IMR-90 (cell line): ENCODE results near the gene EVPL. TPM values are rescaled to one million over a fixed set of nuclear protein-coding genes. Genes with fewer than 3 reads are reported as not detected.

Experiments
- ATAC-seq: fragments of 200-7000 bp; cut with Tn5 transposase; 2 replicates; pipeline ENCODE4 v1.9.1; 2020; ENCODE audit warnings: low read depth, mild to moderate bottlenecking, moderate library complexity
- BruUV-seq: library from RNA; stranded (reverse); fragments of 400-500 nt; replicated peaks from 2 replicates; lab custom pipeline; 2021; lab: Mats Ljungman, UMichigan
- CTCF ChIA-PET: fragments of 300-600 bp; formaldehyde crosslinking; extraction: SDS; loops from one replicate; lab custom pipeline; 2021; ENCODE audit warnings: antibody characterized with exemption; lab: Yijun Ruan, JAX
- POLR2A ChIA-PET: fragments of 300-600 bp; sonication (Branson Sonifier 250); formaldehyde crosslinking; loops from one replicate; lab custom pipeline; 2022; ENCODE audit warnings: antibody characterized with exemption; ENCODE audit not compliant: unreplicated experiment; lab: Charles Lee
- DNase-seq: peaks from one replicate; pipeline ENCODE4 v3.0.0; 2013
- H2AFZ ChIP-seq: replicated peaks from 2 replicates; pipeline ENCODE3; 2013; ENCODE audit warnings: low read length, mild to moderate bottlenecking; ENCODE audit not compliant: poor library complexity
- H2AK5ac ChIP-seq: 2 replicates; pipeline ENCODE4 v1.6.1; 2013; ENCODE audit warnings: low read depth, low read length, inconsistent platforms
- H2AK9ac ChIP-seq: replicated peaks from 2 replicates; pipeline ENCODE3; 2013; ENCODE audit warnings: mild to moderate bottlenecking, low read depth, low read length, moderate library complexity; ENCODE audit not compliant: poor library complexity
- H2BK120ac ChIP-seq: 2 replicates; pipeline ENCODE4 v1.6.1; 2013; ENCODE audit warnings: low read depth, low read length, inconsistent platforms
- H2BK15ac ChIP-seq: 3 replicates; pipeline ENCODE4 v1.6.1; 2013; ENCODE audit warnings: low read depth, low read length, inconsistent platforms
- H2BK20ac ChIP-seq: 2 replicates; pipeline ENCODE4 v1.6.1; 2013; ENCODE audit warnings: low read depth, mild to moderate bottlenecking, inconsistent platforms, low read length, moderate library complexity
- H2BK5ac ChIP-seq: 2 replicates; pipeline ENCODE4 v1.6.1; 2013; ENCODE audit warnings: mild to moderate bottlenecking, low read depth, low read length, inconsistent platforms; ENCODE audit not compliant: poor library complexity, severe bottlenecking
- H3K14ac ChIP-seq: replicated peaks from 2 replicates; pipeline ENCODE4 v1.6.1; 2013; ENCODE audit warnings: low read depth, low read length, inconsistent platforms
- H3K18ac ChIP-seq: 2 replicates; pipeline ENCODE4 v1.6.1; 2013; ENCODE audit warnings: low read depth, low read length, control low read depth
- H3K23ac ChIP-seq: 2 replicates; pipeline ENCODE4 v1.6.1; 2013; ENCODE audit warnings: low read depth, low read length, inconsistent platforms
- H3K27ac ChIP-seq: 2 replicates; pipeline ENCODE4 v1.5.1; 2013; ENCODE audit warnings: mild to moderate bottlenecking, control low read depth, low read length; ENCODE audit not compliant: insufficient read depth
- H3K27me3 ChIP-seq: 2 replicates; pipeline ENCODE4 v1.6.1; 2013; ENCODE audit warnings: low read length; ENCODE audit not compliant: control insufficient read depth, insufficient read depth
- H3K36me3 ChIP-seq: 2 replicates; pipeline ENCODE4 v1.6.1; 2013; ENCODE audit warnings: low read length, mixed read lengths; ENCODE audit not compliant: control insufficient read depth, insufficient read depth
- H3K4ac ChIP-seq: 2 replicates; pipeline ENCODE4 v1.6.1; 2013; ENCODE audit warnings: low read depth, low read length, inconsistent platforms
- H3K4me1 ChIP-seq: 2 replicates; pipeline ENCODE4 v1.6.1; 2013; ENCODE audit warnings: low read length, mixed read lengths; ENCODE audit not compliant: control insufficient read depth, insufficient read depth
- H3K4me2 ChIP-seq: 2 replicates; pipeline ENCODE4 v1.6.1; 2013; ENCODE audit warnings: low read depth, mild to moderate bottlenecking, control low read depth, low read length, moderate library complexity
- H3K4me3 ChIP-seq: 2 replicates; pipeline ENCODE4 v1.5.1; 2013; ENCODE audit warnings: low read depth, mild to moderate bottlenecking, control low read depth, low read length, moderate library complexity; ENCODE audit not compliant: insufficient read depth
- H3K56ac ChIP-seq: 2 replicates; pipeline ENCODE4 v1.6.1; 2013; ENCODE audit warnings: low read length, inconsistent platforms; ENCODE audit not compliant: insufficient read depth; ENCODE audit errors: extremely low read depth
- H3K79me1 ChIP-seq, 2 experiments: 2 replicates each; pipeline ENCODE4 v1.6.1; 2013; ENCODE audit warnings: low read length in 2 of 2, inconsistent platforms in 1 of 2, low read depth in 1 of 2
- H3K9ac ChIP-seq: 2 replicates; pipeline ENCODE4 v1.6.1; 2013; ENCODE audit warnings: low read depth, low read length, control low read depth
- H3K9me1 ChIP-seq: 2 replicates; pipeline ENCODE4 v1.6.1; 2013; ENCODE audit warnings: low read length, inconsistent platforms; ENCODE audit not compliant: insufficient read depth
- H3K9me3 ChIP-seq: 2 replicates; pipeline ENCODE4 v1.6.1; 2013; ENCODE audit warnings: low read length; ENCODE audit not compliant: control insufficient read depth, insufficient read depth
- H4K20me1 ChIP-seq: 2 replicates; pipeline ENCODE4 v1.6.1; 2013; ENCODE audit warnings: low read length, inconsistent platforms; ENCODE audit not compliant: insufficient read depth
- H4K5ac ChIP-seq: 2 replicates; pipeline ENCODE4 v1.6.1; 2013; ENCODE audit warnings: mild to moderate bottlenecking, low read depth, low read length, control low read depth
- H4K8ac ChIP-seq, 2 experiments: 2 replicates each; pipeline ENCODE4 v1.6.1; 2013; ENCODE audit warnings: low read depth in 2 of 2, low read length in 2 of 2, control low read depth in 1 of 2, inconsistent platforms in 1 of 2
- H4K91ac ChIP-seq: 2 replicates; pipeline ENCODE4 v1.6.1; 2013; ENCODE audit warnings: low read depth, low read length, inconsistent platforms; ENCODE audit not compliant: insufficient read depth
- CHD1 ChIP-seq: IDR thresholded peaks from 2 replicates; pipeline ENCODE4 v1.6.1; 2012; ENCODE audit warnings: low read depth, low read length, improper control_type of control experiment
- MAFK ChIP-seq: IDR thresholded peaks from 2 replicates; pipeline ENCODE4 v1.6.1; 2012; ENCODE audit warnings: low read depth, low read length, improper control_type of control experiment
- MXI1 ChIP-seq: IDR thresholded peaks from 2 replicates; pipeline ENCODE4 v1.6.1; 2012; ENCODE audit warnings: low read depth, mild to moderate bottlenecking, low read length, moderate library complexity, borderline replicate concordance
- RCOR1 ChIP-seq: IDR thresholded peaks from 2 replicates; pipeline ENCODE4 v1.6.1; 2012; ENCODE audit warnings: mild to moderate bottlenecking, low read length, improper control_type of control experiment; ENCODE audit not compliant: insufficient replicate concordance
- WGBS, 2 experiments: methylation state at CpG; one replicate each; pipeline versions ENCODE4 v1.1.5 to v1.1.7; 2013; ENCODE audit warnings: missing lambda C conversion rate in 2 of 2; ENCODE audit not compliant: insufficient read length in 1 of 2; ENCODE audit errors: extremely low coverage in 2 of 2; 5-methylcytosine and 5-hydroxymethylcytosine counted together
- dilution Hi-C: fragments of 300-500 bp; cut with HindIII; formaldehyde crosslinking; loops from one replicate; pipeline ENCODE4 v1.14.3; 2018; ENCODE audit warnings: low sequenced_read_pairs; ENCODE audit not compliant: unreplicated experiment
- in situ Hi-C: fragments of 300-500 bp; cut with MboI; formaldehyde crosslinking; loops from 3 replicates; pipeline ENCODE4 v1.14.3; 2019; ENCODE audit warnings: low sequenced_read_pairs, inconsistent platforms, mixed read lengths
- intact Hi-C: fragments of 100-400 bp; cut with micrococcal nuclease; formaldehyde crosslinking; loops from 2 replicates; pipeline ENCODE4 v1.10.0; 2022
- polyA plus RNA-seq, 3 experiments: library from polyadenylated mRNA; depleted of rRNA; stranded (reverse); fragments of >200 nt; gene quantifications; 2 replicates each; pipeline ENCODE4 v1.2.3, GENCODE V29; 2012; ENCODE audit warnings: low replicate concordance in 1 of 3
- total RNA-seq: library from RNA; depleted of rRNA; stranded (reverse); fragments of >200 nt; gene quantifications from 2 replicates; pipeline ENCODE4 v1.2.3, GENCODE V29; 2012

The EVPL gene
- total and polyA plus RNA-seq, 2 of the 4 experiments (the other 2 are of a cell fraction) = not detected

- H3K9me1 ChIP-seq = 0 out of 2 replicates have a peak, but pooled peaks cover 2% of the 10 kb centered on the region
- no peak overlapping the region for H4K8ac ChIP-seq
- no peak overlapping the region for H2AFZ ChIP-seq
- H3K56ac ChIP-seq = no peak overlapping the region
- CTCF ChIA-PET = interaction anchor here (0.8 kb wide), 1 partner anchor 12 kb away, joined by 3 read pairs; no protein-coding TSS in a partner anchor
- H3K23ac ChIP-seq = no peak overlapping the region
- H3K27ac ChIP-seq = no peak overlapping the region
- WGBS, 2 experiments = 83% methylated on average over 1 of the region's 4 CpGs; no CpG with 5 or more reads in 1 of the 2 experiments
- POLR2A ChIA-PET = interaction anchor here (0.7 kb wide), 1 partner anchor 19 kb away, joined by 23 read pairs; no protein-coding TSS in a partner anchor
- H4K91ac ChIP-seq = no peak overlapping the region
- intact Hi-C loops (no loop called here), dilution Hi-C loops (no loop called here), in situ Hi-C loops (no loop called here)
- no peak overlapping the region for H2AK5ac ChIP-seq
- no peak overlapping the region for H3K14ac ChIP-seq
- no peak for ATAC-seq
- no peak overlapping the region for H2BK20ac ChIP-seq
- no peak overlapping the region for H2BK5ac ChIP-seq
- H3K4me1 ChIP-seq = no peaks in the 10 kb centered on the region
- H3K9me3 ChIP-seq = no peaks in the 10 kb centered on the region
- no peak overlapping the region for H2AK9ac ChIP-seq
- no TSS peak for BruUV-seq
- no peak overlapping the region for H3K4ac ChIP-seq
- no peak overlapping the region for H4K5ac ChIP-seq
- no peak overlapping the region for H3K4me2 ChIP-seq
- no peak overlapping the region for H3K4me3 ChIP-seq
- no peak overlapping the region for H2BK120ac ChIP-seq
- peaks cover 55% of the 10 kb centered on the region for H3K36me3 ChIP-seq
- no peaks in the 10 kb centered on the region for H3K27me3 ChIP-seq
- peaks cover 14 to 30% of the 10 kb centered on the region in 2 experiments for H3K79me1 ChIP-seq
- no peak for DNase-seq
- no peak overlapping the region for H2BK15ac ChIP-seq
- H3K18ac ChIP-seq = no peak overlapping the region
- no peak overlapping the region for H3K9ac ChIP-seq
- H4K20me1 ChIP-seq = peaks cover 8% of the 10 kb centered on the region; the same call in 1 of the 2 replicates
- TF ChIP-seq CHD1 (no peak), MXI1 (no peak), MAFK (no peak), RCOR1 (no peak)
Measured at GRCh38 chr17:76065775-76066174, 38.7 kb upstream of the EVPL start.
